ENCODE measurements around the gene TSPAN9.

Gene TSPAN9

GRCh38 chr12:3071710-3072109 is 5.5 kb upstream of the TSPAN9 start:
- TF ChIP-seq CTCF (IDR thresholded peaks at IDR 0.05; ENCODE audit: poor library complexity, severe bottlenecking): no peak
- no peak for DNase-seq (ENCODE audit: low spot score)

GRCh38 chr12:3073438-3074250 is 3.5 kb upstream of the TSPAN9 start:
- TF ChIP-seq CTCF (IDR thresholded peaks at IDR 0.05; ENCODE audit: poor library complexity, severe bottlenecking): peak; percentile 99
- DNase-seq (ENCODE audit: low spot score): no peak
- no peaks in the 10 kb centered on the region for H3K27me3 ChIP-seq (ENCODE audit: insufficient read depth, poor library complexity, severe bottlenecking)
- no peaks in the 10 kb centered on the region for H3K9me3 ChIP-seq (ENCODE audit: severe bottlenecking)
- no peaks in the 10 kb centered on the region for H3K4me1 ChIP-seq (ENCODE audit: insufficient read depth, poor library complexity, severe bottlenecking)
- no peak overlapping the region for H3K4me3 ChIP-seq (ENCODE audit: severe bottlenecking)
- no peaks in the 10 kb centered on the region for H3K36me3 ChIP-seq (ENCODE audit: low read depth)
- H3K27ac ChIP-seq (ENCODE audit: poor library complexity, severe bottlenecking): no peak overlapping the region
- ATAC-seq (ENCODE audit: low read depth): peak; percentile 50

More at GRCh38 chr12:3071710-3072109, 5.5 kb upstream of the TSPAN9 start:
- no peak for ATAC-seq (ENCODE audit: low read depth)
- Histone ChIP-seq H3K4me3 (ENCODE audit: severe bottlenecking) (no peak overlapping the region), H3K27me3 (ENCODE audit: insufficient read depth, poor library complexity, severe bottlenecking) (no peaks in the 10 kb centered on the region), H3K9me3 (ENCODE audit: severe bottlenecking) (no peaks in the 10 kb centered on the region), H3K36me3 (ENCODE audit: low read depth) (no peaks in the 10 kb centered on the region), H3K4me1 (ENCODE audit: insufficient read depth, poor library complexity, severe bottlenecking) (no peaks in the 10 kb centered on the region), H3K27ac (ENCODE audit: poor library complexity, severe bottlenecking) (no peak overlapping the region)

GRCh38 chr12:3075315-3075714 is 1.9 kb upstream of the TSPAN9 start:
- Histone ChIP-seq H3K36me3 (ENCODE audit: low read depth) (no peaks in the 10 kb centered on the region), H3K27me3 (ENCODE audit: insufficient read depth, poor library complexity, severe bottlenecking) (no peaks in the 10 kb centered on the region), H3K4me1 (ENCODE audit: insufficient read depth, poor library complexity, severe bottlenecking) (no peaks in the 10 kb centered on the region), H3K27ac (ENCODE audit: poor library complexity, severe bottlenecking) (no peak overlapping the region), H3K4me3 (ENCODE audit: severe bottlenecking) (no peak overlapping the region), H3K9me3 (ENCODE audit: severe bottlenecking) (no peaks in the 10 kb centered on the region)
- TF ChIP-seq CTCF (IDR thresholded peaks at IDR 0.05; ENCODE audit: poor library complexity, severe bottlenecking): no peak
- DNase-seq (ENCODE audit: low spot score): no peak
- ATAC-seq (ENCODE audit: low read depth): no peak

DNA sequence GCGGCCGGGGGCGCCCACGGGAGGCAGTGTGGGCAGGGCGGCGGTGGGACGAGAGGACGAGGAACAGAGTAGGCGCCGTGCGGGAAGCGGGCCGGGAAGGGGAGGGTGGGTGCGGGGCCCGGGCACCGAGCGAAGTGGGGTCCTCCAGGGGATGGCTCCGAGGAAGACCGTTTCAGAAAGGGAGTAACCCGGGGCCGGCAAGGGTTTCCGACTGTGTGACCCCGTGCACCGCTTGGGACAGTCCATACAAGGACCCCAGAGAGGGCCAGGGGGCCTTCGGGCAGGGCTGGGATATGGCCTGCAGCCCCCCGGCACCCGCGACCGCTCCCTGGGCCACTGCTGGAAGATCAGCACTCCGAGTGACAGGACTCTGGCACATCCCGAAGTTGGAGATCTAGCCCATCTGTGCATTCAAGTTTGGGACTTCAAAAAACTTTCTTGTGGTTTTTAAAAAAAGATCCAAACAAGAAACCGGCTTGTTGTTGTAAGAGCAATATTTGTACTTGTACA is 448 bp downstream of the TSPAN9 start:
- H3K27ac ChIP-seq (ENCODE audit: poor library complexity, severe bottlenecking): peak overlapping the region; percentile 56
- H3K36me3 ChIP-seq (ENCODE audit: low read depth): no peaks in the 10 kb centered on the region
- H3K9me3 ChIP-seq (ENCODE audit: severe bottlenecking): no peaks in the 10 kb centered on the region
- DNase-seq (ENCODE audit: low spot score): no peak
- TF ChIP-seq CTCF (IDR thresholded peaks at IDR 0.05; ENCODE audit: poor library complexity, severe bottlenecking): no peak
- peak; percentile 9 for ATAC-seq (ENCODE audit: low read depth)
- H3K27me3 ChIP-seq (ENCODE audit: insufficient read depth, poor library complexity, severe bottlenecking): no peaks in the 10 kb centered on the region
- H3K4me1 ChIP-seq (ENCODE audit: insufficient read depth, poor library complexity, severe bottlenecking): no peaks in the 10 kb centered on the region
- H3K4me3 ChIP-seq (ENCODE audit: severe bottlenecking): peak overlapping the region; percentile 87
